GM23338 (cell line): ENCODE results near the gene NAA80. TPM values are rescaled to one million over a fixed set of nuclear protein-coding genes. Genes with fewer than 3 reads are reported as not detected.

Experiments used
- ATAC-seq: fragments of 200-7000 bp; cut with Tn5 transposase; 3 replicates; pipeline ENCODE4 v1.9.1; 2020
- DNase-seq: peaks from one replicate; pipeline ENCODE4 v3.0.0-alpha.2; 2015; ENCODE audit warnings: low spot score
- H2AFZ ChIP-seq: fragments of 200-600 bp; sonication (generic); 2 replicates; pipeline ENCODE4 v1.8.0; 2016; ENCODE audit warnings: antibody characterized with exemption, mild to moderate bottlenecking, moderate library complexity
- H3F3A ChIP-seq: fragments of 200-600 bp; sonication (generic); replicated peaks from 2 replicates; pipeline ENCODE4 v1.8.0; 2017; ENCODE audit warnings: antibody characterized with exemption, mixed run types, low read depth
- H3K27ac ChIP-seq: fragments of 200-600 bp; sonication (generic); 2 replicates; pipeline ENCODE4 v1.6.1; 2016; ENCODE audit warnings: low read depth
- H3K27me3 ChIP-seq: fragments of 200-600 bp; sonication (generic); 2 replicates; pipeline ENCODE4 v1.8.0; 2016; ENCODE audit warnings: mild to moderate bottlenecking, mixed run types, moderate library complexity; ENCODE audit not compliant: insufficient read depth
- H3K36me3 ChIP-seq: fragments of 200-600 bp; sonication (generic); 2 replicates; pipeline ENCODE4 v1.8.0; 2016; ENCODE audit warnings: mild to moderate bottlenecking; ENCODE audit not compliant: insufficient read depth
- H3K4me1 ChIP-seq: fragments of 200-600 bp; sonication (generic); 2 replicates; pipeline ENCODE4 v1.8.0; 2016; ENCODE audit warnings: mild to moderate bottlenecking, moderate library complexity; ENCODE audit not compliant: insufficient read depth
- H3K4me2 ChIP-seq: fragments of 200-600 bp; sonication (generic); 2 replicates; pipeline ENCODE4 v1.7.1; 2017; ENCODE audit warnings: mixed run types
- H3K4me3 ChIP-seq: fragments of 200-600 bp; sonication (generic); 2 replicates; pipeline ENCODE4 v1.6.1; 2016; ENCODE audit warnings: mixed run types
- H3K79me2 ChIP-seq: fragments of 200-600 bp; sonication (generic); replicated peaks from 2 replicates; pipeline ENCODE4 v1.8.0; 2017; ENCODE audit warnings: mild to moderate bottlenecking; ENCODE audit not compliant: insufficient read depth
- H3K9me2 ChIP-seq: fragments of 200-600 bp; sonication (generic); 2 replicates; pipeline ENCODE4 v1.8.0; 2017; ENCODE audit not compliant: insufficient read depth
- H4K20me1 ChIP-seq: fragments of 200-600 bp; sonication (generic); replicated peaks from 2 replicates; pipeline ENCODE4 v1.8.0; 2017; ENCODE audit warnings: mild to moderate bottlenecking; ENCODE audit not compliant: insufficient read depth
- H3K27ac Mint-ChIP-seq: 2 replicates; pipeline ENCODE4 v1.8.0; 2020; ENCODE audit warnings: inconsistent platforms, mild to moderate bottlenecking, moderate library complexity, mixed read lengths
- H3K27me3 Mint-ChIP-seq: 3 replicates; pipeline ENCODE4 v1.8.0; 2022; ENCODE audit warnings: low read depth, mild to moderate bottlenecking, moderate library complexity, mixed read lengths, inconsistent platforms; ENCODE audit not compliant: insufficient read depth, poor library complexity
- H3K36me3 Mint-ChIP-seq: 3 replicates; pipeline ENCODE4 v1.8.0; 2021; ENCODE audit warnings: low read depth, mild to moderate bottlenecking, inconsistent platforms, moderate library complexity, mixed read lengths
- H3K4me1 Mint-ChIP-seq: 3 replicates; pipeline ENCODE4 v1.8.0; 2020; ENCODE audit warnings: mild to moderate bottlenecking, inconsistent platforms, mixed read lengths
- H3K4me3 Mint-ChIP-seq: 3 replicates; pipeline ENCODE4 v1.8.0; 2021; ENCODE audit warnings: moderate library complexity, mild to moderate bottlenecking, inconsistent platforms, mixed read lengths
- H3K9me3 Mint-ChIP-seq: 3 replicates; pipeline ENCODE4 v1.8.0; 2020; ENCODE audit warnings: moderate library complexity, mild to moderate bottlenecking, inconsistent platforms, mixed read lengths
- CTCF ChIP-seq, 2 experiments: fragments of 200-600 bp in 1 of 2; sonication (generic) in 1 of 2; conservative IDR thresholded peaks; 2 replicates each; pipeline versions ENCODE4 v1.5.1 to v1.6.1; 2016 to 2017; ENCODE audit warnings: antibody characterized with exemption in 2 of 2, low read depth in 2 of 2, mild to moderate bottlenecking in 2 of 2, moderate library complexity in 1 of 2
- EZH2 ChIP-seq: fragments of 200-600 bp; sonication (generic); IDR thresholded peaks from one replicate; pipeline ENCODE4 v1.8.0; 2017; ENCODE audit warnings: antibody characterized with exemption, mild to moderate bottlenecking, low read depth; ENCODE audit not compliant: unreplicated experiment
- JUNB ChIP-seq: IDR thresholded peaks from one replicate; pipeline ENCODE4 v1.6.1; 2016; ENCODE audit warnings: antibody characterized with exemption; ENCODE audit not compliant: unreplicated experiment
- STAT1 ChIP-seq: IDR thresholded peaks from one replicate; pipeline ENCODE4 v1.6.1; 2016; ENCODE audit warnings: antibody characterized with exemption; ENCODE audit not compliant: unreplicated experiment
- ZNF114 ChIP-seq: fragments of 250-450 bp; sonication (Bioruptor Pico); IDR thresholded peaks from 2 replicates; pipeline ENCODE4 v1.5.0; 2020; ENCODE audit warnings: mild to moderate bottlenecking, moderate library complexity
- ZNF462 ChIP-seq: fragments of 250-450 bp; sonication (Bioruptor Pico); IDR thresholded peaks from 2 replicates; pipeline ENCODE4 v1.5.0; 2020; ENCODE audit warnings: mild to moderate bottlenecking, moderate library complexity
- polyA plus RNA-seq: library from polyadenylated mRNA; unstranded; fragments of >200 nt; fragmentation: Nextera tagmentation; extraction: Ambion mirVana; gene quantifications from 2 replicates; pipeline ENCODE4 v1.2.1, GENCODE V29; 2016
- total RNA-seq: library from RNA; depleted of rRNA; stranded (reverse); fragments of >200 nt; shearing (Covaris generic); gene quantifications from 2 replicates; pipeline ENCODE4 v1.2.3, GENCODE V29; 2014

The NAA80 gene
- total and polyA plus RNA-seq, 2 experiments from 2014 or later, result 12.1 to 16.7 TPM

- no peak for TF ChIP-seq ZNF462 (CRISPR knock-in tag)
Measured at GRCh38 chr3:50333744-50334328, 34.6 kb upstream of the NAA80 start (continued).

- Histone ChIP-seq H2AFZ (no peak overlapping the region), H3K27me3 (no peaks in the 10 kb centered on the region), H3K9me2 (no peaks in the 10 kb centered on the region), H3K4me2 (no peak overlapping the region), H3K4me3 (no peak overlapping the region), H3K36me3 (peaks cover 8% of the 10 kb centered on the region), H4K20me1 (peaks cover 24% of the 10 kb centered on the region), H3K27ac (no peak overlapping the region), H3F3A (peaks cover 30% of the 10 kb centered on the region), H3K79me2 (peaks cover 46% of the 10 kb centered on the region), H3K4me1 (peaks cover 19% of the 10 kb centered on the region)
- H3K27me3 Mint-ChIP-seq, result peaks cover 8% of the 10 kb centered on the region
- DNase-seq (no peak), ATAC-seq (no peak)
- peaks cover 29% of the 10 kb centered on the region for H3K36me3 Mint-ChIP-seq
- H3K4me1 Mint-ChIP-seq, result peaks cover 21% of the 10 kb centered on the region; the same call in 2 of the 3 replicates
- H3K27ac Mint-ChIP-seq, result no peak overlapping the region
- no peak overlapping the region for H3K4me3 Mint-ChIP-seq
- H3K9me3 Mint-ChIP-seq, result no peaks in the 10 kb centered on the region
- TF ChIP-seq CTCF (conservative IDR thresholded peaks at IDR 0.05; ENCODE audit: low read depth in 2 of 2), result no peak
- no peak for TF ChIP-seq ZNF462 (CRISPR knock-in tag)
- TF ChIP-seq EZH2, result no peak
- no peak for TF ChIP-seq ZNF114 (CRISPR knock-in tag)
- TF ChIP-seq JUNB, result no peak
- TF ChIP-seq STAT1, result no peak
Measured at GRCh38 chr3:50331364-50331907, 32.2 kb upstream of the NAA80 start.
